SU-DHL-6 (cell line): ENCODE data around the gene RILP.

Experiments used
- H2AFZ ChIP-seq: fragments of 200-600 bp; sonication (generic); 2 replicates; pipeline ENCODE4 v1.6.1; 2014; ENCODE audit warnings: low read depth, mild to moderate bottlenecking, moderate library complexity, mixed read lengths, antibody characterized with exemption, low read length; ENCODE audit not compliant: severe bottlenecking
- H3F3A ChIP-seq: fragments of 200-600 bp; shearing (Covaris generic); 2 replicates; pipeline ENCODE4 v1.6.0; 2016; ENCODE audit warnings: antibody characterized with exemption, mild to moderate bottlenecking; ENCODE audit not compliant: insufficient read depth
- H3K27ac ChIP-seq: fragments of 200-600 bp; sonication (generic); 2 replicates; pipeline ENCODE4 v1.5.1; 2016; ENCODE audit warnings: low read depth, mild to moderate bottlenecking, low read length, moderate library complexity, mixed read lengths
- H3K27me3 ChIP-seq: fragments of 200-600 bp; sonication (generic), shearing (Covaris generic); 2 replicates; pipeline ENCODE4 v1.6.0; 2014; ENCODE audit warnings: mild to moderate bottlenecking, low read length
- H3K36me3 ChIP-seq: fragments of 200-600 bp; sonication (generic); 2 replicates; pipeline ENCODE4 v1.6.1; 2014; ENCODE audit warnings: mild to moderate bottlenecking, low read length, mixed read lengths
- H3K4me2 ChIP-seq: fragments of 300-600, 200-600 bp; shearing (Covaris generic), sonication (generic); 2 replicates; pipeline ENCODE4 v1.6.0; 2014; ENCODE audit warnings: low read length, low read depth, mild to moderate bottlenecking; ENCODE audit not compliant: poor library complexity, severe bottlenecking
- H3K4me3 ChIP-seq: fragments of 200-600 bp; sonication (generic); 2 replicates; pipeline ENCODE4 v1.5.1; 2014; ENCODE audit warnings: antibody characterized with exemption, low read length, mild to moderate bottlenecking, mixed read lengths; ENCODE audit not compliant: insufficient read depth, poor library complexity, severe bottlenecking
- H3K79me2 ChIP-seq: fragments of 200-600 bp; sonication (generic); 2 replicates; pipeline ENCODE4 v1.6.1; 2014; ENCODE audit warnings: mild to moderate bottlenecking, low read length, moderate library complexity; ENCODE audit not compliant: insufficient read depth
- H3K9ac ChIP-seq: fragments of 200-600 bp; sonication (generic); 2 replicates; pipeline ENCODE4 v1.7.0; 2014; ENCODE audit warnings: mild to moderate bottlenecking, low read length
- H3K9me2 ChIP-seq: fragments of 200-600 bp; sonication (generic); replicated peaks from 2 replicates; pipeline ENCODE4 v1.6.1; 2014; ENCODE audit warnings: low read length; ENCODE audit not compliant: insufficient read depth
- H3K9me3 ChIP-seq: fragments of 200-600 bp; sonication (generic); 2 replicates; pipeline ENCODE4 v1.6.1; 2014; ENCODE audit warnings: low read length, mixed read lengths; ENCODE audit not compliant: insufficient read depth
- H4K20me1 ChIP-seq: fragments of 200-600 bp; sonication (generic); 2 replicates; pipeline ENCODE4 v1.6.1; 2014; ENCODE audit warnings: low read depth, mild to moderate bottlenecking, antibody characterized with exemption, low read length, moderate library complexity, mixed read lengths
- CTCF ChIP-seq: fragments of 200-600 bp; sonication (generic); IDR thresholded peaks from one replicate; pipeline ENCODE4 v1.5.1; 2017; ENCODE audit warnings: antibody characterized with exemption, mild to moderate bottlenecking, low read length, moderate library complexity; ENCODE audit not compliant: insufficient read depth, poor library complexity, severe bottlenecking
- EZH2phosphoT487 ChIP-seq: fragments of 200-600 bp; sonication (generic), shearing (Covaris generic); conservative IDR thresholded peaks from 2 replicates; pipeline ENCODE4 v1.6.1; 2018; ENCODE audit warnings: mild to moderate bottlenecking, antibody characterized with exemption, low read length, moderate library complexity, mixed read lengths

The RILP gene

GRCh38 chr17:1620486-1620885 lies 29.2 kb downstream of the RILP start:
- Histone ChIP-seq H4K20me1 (no peaks in the 10 kb centered on the region), H3K9ac (no peak overlapping the region), H3K4me2 (no peak overlapping the region), H3K79me2 (peaks cover 13% of the 10 kb centered on the region), H3K27me3 (no peaks in the 10 kb centered on the region), H3K9me3 (no peaks in the 10 kb centered on the region), H3F3A (peaks cover 1% of the 10 kb centered on the region; the same call in 1 of the 2 replicates), H3K27ac (no peak overlapping the region), H3K36me3 (no peaks in the 10 kb centered on the region), H3K4me3 (no peak overlapping the region), H3K9me2 (no peaks in the 10 kb centered on the region), H2AFZ (no peak overlapping the region)
- no peak for TF ChIP-seq EZH2phosphoT487
- TF ChIP-seq CTCF: no peak

GRCh38 chr17:1617620-1618174 lies 32.0 kb downstream of the RILP start:
- Histone ChIP-seq H3K27ac (no peak overlapping the region), H3K9ac (no peak overlapping the region)

GRCh38 chr17:1616101-1616500 lies 33.6 kb downstream of the RILP start:
- Histone ChIP-seq H3K4me2 (no peak overlapping the region), H3K9me2 (no peaks in the 10 kb centered on the region), H3K9ac (no peak overlapping the region), H3K36me3 (no peaks in the 10 kb centered on the region), H3K4me3 (no peak overlapping the region), H3K9me3 (no peaks in the 10 kb centered on the region), H3K27ac (no peak overlapping the region), H2AFZ (no peak overlapping the region), H3K27me3 (no peaks in the 10 kb centered on the region), H3F3A (no peaks in the 10 kb centered on the region), H4K20me1 (no peaks in the 10 kb centered on the region), H3K79me2 (no peaks in the 10 kb centered on the region)
- TF ChIP-seq EZH2phosphoT487 (no peak), CTCF (no peak)

More at GRCh38 chr17:1617620-1618174, 32.0 kb downstream of the RILP start:
- H3K4me2 ChIP-seq: no peak overlapping the region
- H3K27me3 ChIP-seq: no peaks in the 10 kb centered on the region
- no peak overlapping the region for H3K4me3 ChIP-seq
- no peaks in the 10 kb centered on the region for H3K9me3 ChIP-seq
- H3F3A ChIP-seq: no peaks in the 10 kb centered on the region
- H3K79me2 ChIP-seq: no peaks in the 10 kb centered on the region
- no peak overlapping the region for H2AFZ ChIP-seq
- no peak for TF ChIP-seq CTCF
- no peak for TF ChIP-seq EZH2phosphoT487
- H4K20me1 ChIP-seq: no peaks in the 10 kb centered on the region
- no peaks in the 10 kb centered on the region for H3K36me3 ChIP-seq
- no peaks in the 10 kb centered on the region for H3K9me2 ChIP-seq
